ENCODE results near the gene TMED9.
A peak's percentile ranks its signal among the peaks of the same experiment; 100 is the strongest.

Gene TMED9

DNA sequence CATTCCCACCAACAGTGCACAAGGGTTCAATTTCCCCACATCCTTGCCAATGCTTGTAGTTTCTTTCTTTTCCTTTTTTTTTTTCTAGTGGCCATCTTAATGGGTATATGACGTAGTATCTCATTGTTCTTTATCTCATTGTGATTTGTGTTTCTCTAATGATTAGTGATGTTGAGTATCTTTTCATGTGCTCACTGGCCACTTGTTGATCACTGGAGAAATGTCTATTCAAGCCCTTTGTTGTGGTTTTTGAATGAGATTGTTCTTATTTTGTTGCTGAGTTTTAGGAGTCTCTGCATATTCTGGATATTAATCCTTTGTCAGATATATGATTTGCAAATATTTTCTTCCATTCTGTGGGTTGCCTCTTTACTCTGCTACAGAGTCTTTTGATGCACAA lies 1.6 kb upstream of the TMED9 start:
- Histone ChIP-seq H3K36me3 (ENCODE audit: low read depth) (peaks cover 29% of the 10 kb centered on the region), H3K27ac (ENCODE audit: poor library complexity, severe bottlenecking) (no peak overlapping the region), H3K4me3 (ENCODE audit: severe bottlenecking) (no peak overlapping the region), H3K4me1 (ENCODE audit: insufficient read depth, poor library complexity, severe bottlenecking) (peaks cover 4% of the 10 kb centered on the region), H3K9me3 (ENCODE audit: severe bottlenecking) (no peaks in the 10 kb centered on the region), H3K27me3 (ENCODE audit: insufficient read depth, poor library complexity, severe bottlenecking) (no peaks in the 10 kb centered on the region)
- DNase-seq (ENCODE audit: low spot score) (no peak), ATAC-seq (ENCODE audit: low read depth) (no peak)
- TF ChIP-seq, protein P1, sequence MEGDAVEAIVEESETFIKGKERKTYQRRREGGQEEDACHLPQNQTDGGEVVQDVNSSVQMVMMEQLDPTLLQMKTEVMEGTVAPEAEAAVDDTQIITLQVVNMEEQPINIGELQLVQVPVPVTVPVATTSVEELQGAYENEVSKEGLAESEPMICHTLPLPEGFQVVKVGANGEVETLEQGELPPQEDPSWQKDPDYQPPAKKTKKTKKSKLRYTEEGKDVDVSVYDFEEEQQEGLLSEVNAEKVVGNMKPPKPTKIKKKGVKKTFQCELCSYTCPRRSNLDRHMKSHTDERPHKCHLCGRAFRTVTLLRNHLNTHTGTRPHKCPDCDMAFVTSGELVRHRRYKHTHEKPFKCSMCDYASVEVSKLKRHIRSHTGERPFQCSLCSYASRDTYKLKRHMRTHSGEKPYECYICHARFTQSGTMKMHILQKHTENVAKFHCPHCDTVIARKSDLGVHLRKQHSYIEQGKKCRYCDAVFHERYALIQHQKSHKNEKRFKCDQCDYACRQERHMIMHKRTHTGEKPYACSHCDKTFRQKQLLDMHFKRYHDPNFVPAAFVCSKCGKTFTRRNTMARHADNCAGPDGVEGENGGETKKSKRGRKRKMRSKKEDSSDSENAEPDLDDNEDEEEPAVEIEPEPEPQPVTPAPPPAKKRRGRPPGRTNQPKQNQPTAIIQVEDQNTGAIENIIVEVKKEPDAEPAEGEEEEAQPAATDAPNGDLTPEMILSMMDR (IDR thresholded peaks at IDR 0.05; ENCODE audit: poor library complexity, severe bottlenecking): no peak

DNA sequence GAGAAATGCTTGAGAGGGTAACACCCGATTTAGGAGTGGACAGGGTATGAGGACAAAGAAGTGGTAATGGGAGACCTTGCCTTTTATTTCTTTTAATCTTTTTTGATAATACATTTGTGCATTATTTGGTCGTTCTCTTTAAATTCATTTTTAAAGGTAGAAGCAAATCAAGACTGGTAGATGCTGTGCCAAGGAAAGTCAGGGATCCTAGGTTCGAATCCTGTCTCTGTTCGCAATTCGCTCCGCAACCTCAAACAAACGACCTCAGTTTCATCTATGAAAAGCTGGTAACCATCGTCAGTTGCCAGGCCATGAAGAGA lies 353 bp upstream of the TMED9 start:
- no peaks in the 10 kb centered on the region for H3K27me3 ChIP-seq (ENCODE audit: insufficient read depth, poor library complexity, severe bottlenecking)
- peaks cover 39% of the 10 kb centered on the region for H3K36me3 ChIP-seq (ENCODE audit: low read depth)
- no peak for DNase-seq (ENCODE audit: low spot score)
- no peak for ATAC-seq (ENCODE audit: low read depth)
- H3K4me3 ChIP-seq (ENCODE audit: severe bottlenecking): peak overlapping the region; percentile 78
- H3K4me1 ChIP-seq (ENCODE audit: insufficient read depth, poor library complexity, severe bottlenecking): peaks cover 4% of the 10 kb centered on the region
- TF ChIP-seq, protein P1 (IDR thresholded peaks at IDR 0.05; ENCODE audit: poor library complexity, severe bottlenecking): no peak
- no peaks in the 10 kb centered on the region for H3K9me3 ChIP-seq (ENCODE audit: severe bottlenecking)
- no peak overlapping the region for H3K27ac ChIP-seq (ENCODE audit: poor library complexity, severe bottlenecking)

DNA sequence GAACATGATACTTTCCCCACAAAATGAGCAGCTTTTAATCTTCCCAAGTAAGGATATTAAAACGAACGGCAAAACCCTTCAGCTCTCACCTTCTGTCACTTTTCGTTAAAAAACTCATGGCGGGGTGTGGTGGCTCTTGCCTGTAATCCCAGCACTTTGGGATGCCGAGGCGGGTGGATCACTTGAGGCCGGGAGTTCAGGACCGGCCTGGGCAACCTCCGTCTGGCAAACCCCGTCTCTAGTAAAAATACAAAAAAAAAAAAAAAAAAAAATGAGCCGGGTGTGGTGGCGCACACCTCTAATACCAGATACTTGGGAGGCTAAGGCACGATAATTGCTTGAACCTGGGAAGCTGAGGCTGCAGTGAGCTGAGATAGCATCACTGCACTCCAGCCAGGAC lies 902 bp downstream of the TMED9 start:
- Histone ChIP-seq H3K27me3 (ENCODE audit: insufficient read depth, poor library complexity, severe bottlenecking) (no peaks in the 10 kb centered on the region), H3K27ac (ENCODE audit: poor library complexity, severe bottlenecking) (peak overlapping the region; percentile 40), H3K4me1 (ENCODE audit: insufficient read depth, poor library complexity, severe bottlenecking) (peaks cover 4% of the 10 kb centered on the region), H3K9me3 (ENCODE audit: severe bottlenecking) (no peaks in the 10 kb centered on the region), H3K4me3 (ENCODE audit: severe bottlenecking) (peak overlapping the region; percentile 78), H3K36me3 (ENCODE audit: low read depth) (peaks cover 39% of the 10 kb centered on the region)
- peak; percentile 13 for DNase-seq (ENCODE audit: low spot score)
- TF ChIP-seq, protein P1 (IDR thresholded peaks at IDR 0.05; ENCODE audit: poor library complexity, severe bottlenecking): no peak
- no peak for ATAC-seq (ENCODE audit: low read depth)

- TF ChIP-seq, protein P1 (IDR thresholded peaks at IDR 0.05; ENCODE audit: poor library complexity, severe bottlenecking): no peak
- Histone ChIP-seq H3K4me3 (ENCODE audit: severe bottlenecking) (no peak overlapping the region), H3K27ac (ENCODE audit: poor library complexity, severe bottlenecking) (no peak overlapping the region), H3K4me1 (ENCODE audit: insufficient read depth, poor library complexity, severe bottlenecking) (peaks cover 4% of the 10 kb centered on the region), H3K27me3 (ENCODE audit: insufficient read depth, poor library complexity, severe bottlenecking) (no peaks in the 10 kb centered on the region), H3K9me3 (ENCODE audit: severe bottlenecking) (no peaks in the 10 kb centered on the region), H3K36me3 (ENCODE audit: low read depth) (peaks cover 39% of the 10 kb centered on the region)
- ATAC-seq (ENCODE audit: low read depth): no peak
- peak; percentile 24 for DNase-seq (ENCODE audit: low spot score)
Observed at GRCh38 chr5:177593511-177593910, 1.5 kb downstream of the TMED9 start.

DNA sequence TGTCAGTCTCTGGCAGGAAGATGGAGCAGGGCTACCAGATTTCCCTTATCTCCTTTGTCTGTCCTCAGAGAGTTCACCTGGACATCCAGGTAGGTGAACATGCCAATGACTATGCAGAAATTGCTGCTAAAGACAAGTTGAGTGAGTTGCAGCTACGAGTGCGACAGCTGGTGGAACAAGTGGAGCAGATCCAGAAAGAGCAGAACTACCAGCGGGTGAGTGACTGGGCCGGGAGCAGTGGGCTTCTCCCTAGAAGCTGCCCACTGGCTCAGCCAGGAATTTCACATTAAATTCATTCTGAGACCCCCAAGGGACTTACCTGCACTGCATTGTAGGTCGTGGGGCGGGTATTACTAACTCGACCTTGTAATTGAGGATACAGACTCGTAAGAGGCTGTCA lies 2.1 kb downstream of the TMED9 start:
- DNase-seq (ENCODE audit: low spot score) (peak; percentile 42), ATAC-seq (ENCODE audit: low read depth) (no peak)
- H3K27ac ChIP-seq (ENCODE audit: poor library complexity, severe bottlenecking): no peak overlapping the region
- H3K4me3 ChIP-seq (ENCODE audit: severe bottlenecking): no peak overlapping the region
- no peaks in the 10 kb centered on the region for H3K9me3 ChIP-seq (ENCODE audit: severe bottlenecking)
- H3K36me3 ChIP-seq (ENCODE audit: low read depth): peaks cover 39% of the 10 kb centered on the region
- H3K4me1 ChIP-seq (ENCODE audit: insufficient read depth, poor library complexity, severe bottlenecking): peaks cover 4% of the 10 kb centered on the region
- no peaks in the 10 kb centered on the region for H3K27me3 ChIP-seq (ENCODE audit: insufficient read depth, poor library complexity, severe bottlenecking)
- TF ChIP-seq, protein P1 (IDR thresholded peaks at IDR 0.05; ENCODE audit: poor library complexity, severe bottlenecking): no peak
